GM19099 (cell line): Measurements from ENCODE around the gene QRFP.

Source experiments
- POLR2A ChIP-seq: IDR thresholded peaks from 3 replicates; pipeline ENCODE4 v1.6.1; 2011; ENCODE audit warnings: low read depth; ENCODE audit not compliant: insufficient read length; ENCODE audit errors: extremely low read depth

Gene QRFP

DNA sequence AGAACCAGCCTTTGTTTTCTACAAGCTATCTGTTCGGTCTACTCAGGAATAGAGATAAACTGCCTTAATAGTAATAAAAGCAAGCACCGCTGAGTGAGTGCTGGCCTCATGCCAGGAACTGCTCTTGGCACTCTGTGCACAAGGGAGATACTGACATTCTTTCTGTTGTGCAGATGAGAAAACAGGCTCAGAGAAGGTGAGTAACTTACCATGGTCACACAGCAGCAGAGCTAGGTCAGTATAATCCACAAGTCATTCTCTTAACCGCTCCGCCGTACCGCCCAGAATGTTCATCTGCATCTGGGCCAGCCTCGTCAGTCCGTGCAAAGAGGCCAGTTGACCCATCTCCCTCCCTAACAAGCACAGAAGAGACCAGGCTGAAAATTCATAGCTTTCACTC, 27.4 kb downstream of the QRFP start:
- no peak for TF ChIP-seq POLR2A

- no peak for TF ChIP-seq POLR2A
Observed at GRCh38 chr9:130868230-130868629, 28.4 kb downstream of the QRFP start.

DNA sequence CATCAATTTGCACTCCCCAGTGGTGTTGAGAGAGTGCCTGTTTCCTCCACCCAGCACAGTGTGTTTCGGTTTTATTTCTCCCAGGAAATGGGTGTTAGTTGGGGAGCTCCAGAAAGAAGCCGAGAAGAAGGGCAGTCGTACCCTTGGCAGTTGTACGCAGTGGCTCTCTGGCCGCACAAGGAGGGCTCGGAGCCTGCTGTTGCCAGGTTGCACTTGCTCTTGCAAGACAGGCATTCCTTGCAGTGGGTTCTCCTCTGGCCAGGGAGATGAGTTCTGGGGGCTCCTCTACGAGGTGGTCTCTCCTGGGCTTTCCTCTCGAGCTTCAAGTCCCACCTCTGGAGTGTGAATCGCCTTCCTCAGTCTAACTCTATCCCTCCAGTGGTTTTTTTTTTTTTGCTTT, 29.1 kb downstream of the QRFP start:
- TF ChIP-seq POLR2A = no peak

GRCh38 chr9:130866474-130866965, 30.1 kb downstream of the QRFP start:
- no peak for TF ChIP-seq POLR2A

GRCh38 chr9:130865921-130866320, 30.7 kb downstream of the QRFP start:
- TF ChIP-seq POLR2A = no peak

DNA sequence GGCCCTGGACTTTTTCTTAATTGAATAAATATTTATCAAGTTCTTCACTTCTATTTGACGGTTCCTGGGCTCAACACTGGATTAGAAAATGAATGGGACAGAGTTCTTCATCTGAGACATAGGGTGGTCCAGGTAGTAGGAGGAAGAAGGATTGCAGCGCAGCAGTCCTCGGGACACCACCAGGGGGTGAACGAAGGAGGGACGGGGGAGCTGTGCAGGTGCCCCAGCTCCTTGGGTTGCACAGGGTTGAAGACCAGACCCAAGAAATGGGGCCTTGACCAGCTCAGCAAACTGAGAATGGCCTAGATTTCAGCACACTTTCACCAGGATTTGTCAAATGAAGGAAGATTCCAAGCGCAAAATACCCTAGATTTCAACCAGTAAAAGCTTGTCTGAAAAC, 32.1 kb downstream of the QRFP start:
- no peak for TF ChIP-seq POLR2A

GRCh38 chr9:130862747-130863146, 33.9 kb downstream of the QRFP start:
- no peak for TF ChIP-seq POLR2A

- TF ChIP-seq POLR2A = no peak
Observed at GRCh38 chr9:130862217-130862616, 34.4 kb downstream of the QRFP start.

- TF ChIP-seq POLR2A = no peak
Observed at GRCh38 chr9:130861372-130862180, 35.0 kb downstream of the QRFP start.

DNA sequence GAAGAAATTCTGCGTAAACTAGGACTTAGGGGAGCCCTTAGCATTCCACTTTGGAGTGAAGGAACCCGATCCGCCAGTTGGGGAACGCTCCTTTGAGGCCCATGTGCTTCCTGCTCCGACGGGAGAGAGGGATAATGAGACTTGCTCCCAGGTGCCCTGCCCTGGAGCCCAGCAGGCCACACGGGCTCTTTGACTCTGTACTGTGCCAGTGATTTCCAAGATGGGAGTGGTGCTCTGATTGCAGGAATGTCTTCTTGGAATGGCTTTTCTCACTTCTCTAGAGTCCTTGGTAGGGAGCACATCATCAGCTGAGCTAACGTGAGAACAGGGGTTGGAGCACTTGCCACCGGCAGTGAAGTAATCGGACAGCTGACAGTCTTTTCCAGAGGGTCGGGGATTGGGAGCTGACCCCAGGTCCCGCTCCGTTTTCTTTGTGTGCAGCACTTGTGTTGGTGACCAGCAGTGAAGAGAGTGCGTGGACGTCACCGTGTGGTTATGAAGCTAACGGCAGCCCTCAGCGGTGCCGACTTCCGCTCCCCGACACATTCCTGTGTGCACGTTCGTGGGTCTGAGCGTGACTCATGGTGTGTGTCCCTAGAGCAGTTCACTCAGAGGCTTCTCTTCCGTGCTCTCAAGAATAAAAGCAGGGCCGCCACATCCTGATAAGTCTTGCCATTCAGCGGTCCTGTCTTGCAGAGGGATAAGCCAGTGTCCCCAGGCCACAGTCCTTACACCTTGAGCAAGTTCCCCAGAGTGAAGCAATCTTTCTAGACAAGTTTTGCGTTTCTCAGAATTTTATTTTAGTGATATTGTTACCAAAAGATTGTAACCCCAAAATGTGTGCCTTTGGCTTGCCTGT, 35.9 kb downstream of the QRFP start:
- TF ChIP-seq POLR2A = no peak

- no peak for TF ChIP-seq POLR2A
Observed at GRCh38 chr9:130858739-130859705, 37.6 kb downstream of the QRFP start.

DNA sequence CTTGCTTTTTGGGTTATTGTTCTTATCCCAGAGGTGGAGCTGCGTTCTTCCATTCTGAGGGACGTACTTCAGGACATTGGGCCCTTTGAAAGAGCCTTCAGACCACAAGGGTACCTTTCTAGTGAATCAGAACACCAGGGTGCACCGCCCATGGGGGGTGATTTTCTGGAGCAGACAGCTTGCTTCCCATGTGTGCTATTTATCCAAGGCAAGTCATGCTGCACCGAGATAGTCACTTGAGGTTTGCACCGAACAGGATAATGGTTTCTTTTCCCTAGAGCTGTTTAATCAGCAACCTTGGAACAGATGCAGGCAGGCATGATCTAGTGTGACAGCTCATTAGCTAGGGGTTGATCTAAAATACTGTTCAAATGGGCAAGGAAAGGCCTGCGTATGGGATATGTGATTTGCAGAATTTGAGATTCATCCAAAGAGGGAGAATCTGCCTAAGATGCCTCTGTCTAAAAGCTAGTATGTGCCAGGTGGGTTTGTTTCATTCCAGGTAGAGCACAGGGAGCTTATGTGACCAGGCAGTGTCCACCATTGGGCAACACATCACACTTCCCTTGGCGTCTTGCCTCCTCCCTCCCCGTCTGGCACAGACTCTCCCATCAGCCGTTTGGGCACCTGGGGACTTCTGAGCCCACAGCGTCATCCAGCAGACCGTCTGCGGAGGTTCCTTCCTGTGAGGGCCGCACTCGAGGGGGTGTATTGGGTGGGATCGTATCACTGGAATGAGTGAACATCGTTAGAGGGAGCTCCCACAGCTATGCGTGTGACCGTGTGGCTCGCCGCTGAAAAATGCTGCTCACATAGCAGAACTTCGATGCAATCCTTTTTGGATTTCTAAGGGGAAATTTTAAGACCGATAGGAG, 38.5 kb downstream of the QRFP start:
- no peak for TF ChIP-seq POLR2A

DNA sequence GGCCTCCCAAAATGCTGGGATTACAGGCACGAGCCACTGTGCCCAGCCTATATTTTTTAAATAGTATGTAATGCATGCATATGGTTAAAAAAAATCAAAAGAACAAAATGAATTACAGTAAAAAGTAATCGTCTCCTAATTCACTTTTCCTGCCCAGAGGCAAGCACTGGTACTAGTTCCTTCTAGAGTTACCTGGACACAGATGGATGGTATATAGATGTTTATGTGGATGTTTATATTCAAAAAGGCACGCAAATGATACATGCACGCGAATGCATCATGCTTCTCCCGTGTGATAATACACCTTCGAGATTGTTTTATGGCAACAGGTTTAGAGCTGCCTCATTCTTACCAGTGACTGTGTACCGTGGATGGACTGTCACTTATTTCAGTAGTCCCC, 40.1 kb downstream of the QRFP start:
- TF ChIP-seq POLR2A = no peak

- TF ChIP-seq POLR2A = no peak
Observed at GRCh38 chr9:130854835-130855234, 41.8 kb downstream of the QRFP start.

DNA sequence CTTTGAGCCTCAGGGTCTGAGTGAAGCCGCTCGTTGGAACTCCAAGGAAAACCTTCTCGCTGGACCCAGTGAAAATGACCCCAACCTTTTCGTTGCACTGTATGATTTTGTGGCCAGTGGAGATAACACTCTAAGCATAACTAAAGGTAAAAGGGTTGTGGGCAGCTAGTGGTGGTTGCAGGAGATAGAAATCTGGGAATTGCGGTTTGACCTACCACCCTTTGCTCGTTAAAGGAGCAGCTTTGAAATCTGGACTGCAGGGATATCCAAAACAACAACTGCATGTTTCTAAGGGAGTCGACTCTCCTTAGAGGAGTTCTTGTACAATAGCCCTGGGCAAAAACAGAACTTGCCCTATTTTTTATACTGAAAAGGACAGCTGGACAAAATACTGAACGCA, 42.5 kb downstream of the QRFP start:
- no peak for TF ChIP-seq POLR2A

DNA sequence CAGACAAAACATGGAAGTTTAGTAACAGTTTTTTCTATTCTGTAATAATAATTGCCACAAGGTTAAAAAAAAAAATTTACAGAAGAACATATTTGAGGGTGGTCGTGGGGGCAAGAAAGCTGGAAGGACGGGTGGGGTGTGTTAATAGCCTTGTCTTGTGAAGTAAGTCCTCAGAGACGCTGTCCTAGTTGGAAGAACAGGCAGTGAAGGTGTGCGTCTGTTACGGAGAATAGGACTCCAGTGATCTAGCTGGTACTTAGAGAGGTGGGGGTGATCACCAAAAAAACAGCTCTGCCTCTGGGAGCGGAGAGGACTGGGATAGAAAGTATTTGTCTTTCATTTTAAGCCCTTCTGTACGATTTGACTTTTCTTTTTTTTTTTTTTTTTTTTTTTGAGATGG, 43.8 kb downstream of the QRFP start:
- no peak for TF ChIP-seq POLR2A
